GM18909 (cell line): ENCODE measurements around the gene TEK.

Experiments
- ATAC-seq: cut with Tn5 transposase; IDR thresholded peaks from one replicate; pipeline ENCODE4 v1.9.1; 2021; ENCODE audit warnings: mild to moderate bottlenecking; ENCODE audit not compliant: unreplicated experiment, poor library complexity

TEK gene

GRCh38 chr9:27117489-27118135 lies 8.6 kb downstream of the TEK start:
- ATAC-seq, result no peak

- ATAC-seq, result no peak
These were observed 9.9 kb downstream of the TEK start for GRCh38 chr9:27118916-27119315.

GRCh38 chr9:27124151-27124550 lies 15.1 kb downstream of the TEK start:
- ATAC-seq, result no peak

GRCh38 chr9:27125030-27125429 lies 16.0 kb downstream of the TEK start:
- no peak for ATAC-seq

GRCh38 chr9:27125936-27126335 lies 16.9 kb downstream of the TEK start:
- no peak for ATAC-seq

- no peak for ATAC-seq
These were observed 17.6 kb downstream of the TEK start for GRCh38 chr9:27126670-27127069.

- no peak for ATAC-seq
These were observed 20.2 kb downstream of the TEK start for GRCh38 chr9:27129221-27129620.

- ATAC-seq, result no peak
These were observed 22.7 kb downstream of the TEK start for GRCh38 chr9:27131731-27132130.

- no peak for ATAC-seq
These were observed 24.8 kb downstream of the TEK start for GRCh38 chr9:27133817-27134216.

GRCh38 chr9:27142299-27142930 lies 33.4 kb downstream of the TEK start:
- ATAC-seq, result no peak

GRCh38 chr9:27145143-27145542 lies 36.1 kb downstream of the TEK start:
- ATAC-seq, result no peak

GRCh38 chr9:27149651-27150050 lies 40.6 kb downstream of the TEK start:
- ATAC-seq, result no peak

GRCh38 chr9:27150746-27151406 lies 41.9 kb downstream of the TEK start:
- no peak for ATAC-seq

GRCh38 chr9:27151693-27152404 lies 42.8 kb downstream of the TEK start:
- ATAC-seq, result no peak

- ATAC-seq, result no peak
These were observed 43.3 kb downstream of the TEK start for GRCh38 chr9:27152405-27152718.

GRCh38 chr9:27154908-27155307 lies 45.9 kb downstream of the TEK start:
- ATAC-seq, result no peak

GRCh38 chr9:27157097-27157496 lies 48.1 kb downstream of the TEK start:
- ATAC-seq, result no peak

- no peak for ATAC-seq
These were observed 48.7 kb downstream of the TEK start for GRCh38 chr9:27157736-27158135.

- no peak for ATAC-seq
These were observed 51.6 kb downstream of the TEK start for GRCh38 chr9:27160636-27161035.

GRCh38 chr9:27162045-27162444 lies 53.0 kb downstream of the TEK start:
- no peak for ATAC-seq

GRCh38 chr9:27165068-27165467 lies 56.0 kb downstream of the TEK start:
- no peak for ATAC-seq
